NCI-H82 (cell line): Measurements from ENCODE around the gene UGT2A1.

ENCODE experiments used
- DNase-seq: peaks from one replicate; lab custom pipeline; 2025; lab: John Stamatoyannopoulos, UW

The UGT2A1 gene

GRCh38 chr4:69589884-69590283, 63.2 kb downstream of the UGT2A1 start:
- DNase-seq, result no peak

DNA sequence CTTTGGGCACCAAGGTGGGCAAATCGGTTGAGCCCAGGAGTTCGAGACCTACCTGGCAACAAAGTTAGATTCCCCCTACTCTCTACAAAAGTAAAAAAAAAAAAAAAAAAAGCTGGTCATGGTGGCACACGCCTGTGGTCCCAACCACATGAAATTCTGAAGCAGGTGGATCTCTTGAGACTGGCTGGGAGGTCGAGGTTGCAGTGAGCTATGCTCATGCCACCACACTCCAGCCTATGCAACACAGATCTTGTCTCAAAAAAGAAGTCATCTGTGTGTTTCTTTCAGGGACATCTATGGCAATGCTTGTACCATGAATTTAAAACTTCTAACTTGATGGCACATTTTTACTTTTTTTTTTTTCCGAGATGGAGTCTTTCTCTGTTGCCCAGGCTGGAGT, 68.9 kb downstream of the UGT2A1 start:
- no peak for DNase-seq

- no peak for DNase-seq
These were observed 69.5 kb downstream of the UGT2A1 start for GRCh38 chr4:69583543-69583942.

GRCh38 chr4:69577245-69577644, 75.8 kb downstream of the UGT2A1 start:
- DNase-seq, result no peak

DNA sequence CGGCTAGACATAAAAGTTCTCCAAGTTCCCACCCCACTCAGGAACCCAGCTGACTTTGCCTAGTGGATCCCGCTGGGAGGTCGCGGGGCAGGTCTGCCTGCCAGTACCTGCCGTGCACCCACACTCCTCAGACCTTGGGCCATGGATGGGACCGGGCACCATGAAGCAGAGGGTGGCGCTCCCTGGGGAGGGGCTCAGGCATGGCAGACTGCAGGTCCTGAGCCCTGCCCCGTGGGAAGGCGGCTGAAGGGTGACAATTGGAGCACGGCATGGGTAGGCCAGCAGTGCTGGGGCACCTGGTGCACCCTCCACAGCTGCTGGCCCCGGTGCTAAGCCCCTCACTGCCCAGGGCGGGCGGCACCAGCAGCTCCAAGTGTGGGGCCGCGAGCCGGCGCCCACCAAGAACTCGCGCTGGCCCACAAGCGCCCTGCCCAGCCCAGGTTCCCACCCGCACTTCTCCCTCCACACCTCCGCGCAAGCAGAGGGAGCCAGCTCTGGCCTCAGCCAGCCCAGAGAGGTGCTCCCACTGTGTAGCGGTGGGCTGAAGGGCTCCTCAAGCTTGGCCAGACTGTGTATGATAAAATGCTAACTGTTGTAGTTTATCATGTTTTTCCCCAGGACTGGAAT, 76.7 kb downstream of the UGT2A1 start:
- no peak for DNase-seq

GRCh38 chr4:69568787-69569186, 84.3 kb downstream of the UGT2A1 start:
- no peak for DNase-seq

- DNase-seq, result no peak
These were observed 89.6 kb downstream of the UGT2A1 start for GRCh38 chr4:69563424-69563823.

- no peak for DNase-seq
These were observed 103.4 kb downstream of the UGT2A1 start for GRCh38 chr4:69549651-69550050.

GRCh38 chr4:69546134-69546765, 106.8 kb downstream of the UGT2A1 start:
- DNase-seq, result no peak
